Hepatocyte (in vitro differentiated cells): ENCODE measurements around the gene PROX2.

Experiments used
- CTCF ChIP-seq: fragments of 200-600 bp; sonication (generic); IDR thresholded peaks from 2 replicates; pipeline ENCODE4 v1.5.1; 2016; ENCODE audit warnings: antibody characterized with exemption, mild to moderate bottlenecking; ENCODE audit not compliant: poor library complexity
- EZH2 ChIP-seq: fragments of 200-600 bp; sonication (generic); IDR thresholded peaks from 2 replicates; pipeline ENCODE4 v1.6.1; 2016; ENCODE audit warnings: antibody characterized with exemption, mild to moderate bottlenecking, borderline replicate concordance
- EZH2phosphoT487 ChIP-seq: fragments of 200-600 bp; sonication (generic); IDR thresholded peaks from one replicate; pipeline ENCODE4 v1.6.1; 2018; ENCODE audit warnings: antibody characterized with exemption, mild to moderate bottlenecking, low read depth, moderate library complexity; ENCODE audit not compliant: unreplicated experiment, severe bottlenecking

GRCh38 chr14:74863274-74863673, 12.7 kb downstream of the PROX2 start:
- TF ChIP-seq EZH2 (no peak), CTCF (no peak), EZH2phosphoT487 (no peak)
